GM18519 (cell line): ENCODE data around the gene GRB10.

ENCODE experiments used
- ATAC-seq: cut with Tn5 transposase; IDR thresholded peaks from one replicate; pipeline ENCODE4 v1.9.1; 2021; ENCODE audit warnings: mild to moderate bottlenecking, moderate library complexity; ENCODE audit not compliant: unreplicated experiment, low FRiP score

Gene GRB10

DNA sequence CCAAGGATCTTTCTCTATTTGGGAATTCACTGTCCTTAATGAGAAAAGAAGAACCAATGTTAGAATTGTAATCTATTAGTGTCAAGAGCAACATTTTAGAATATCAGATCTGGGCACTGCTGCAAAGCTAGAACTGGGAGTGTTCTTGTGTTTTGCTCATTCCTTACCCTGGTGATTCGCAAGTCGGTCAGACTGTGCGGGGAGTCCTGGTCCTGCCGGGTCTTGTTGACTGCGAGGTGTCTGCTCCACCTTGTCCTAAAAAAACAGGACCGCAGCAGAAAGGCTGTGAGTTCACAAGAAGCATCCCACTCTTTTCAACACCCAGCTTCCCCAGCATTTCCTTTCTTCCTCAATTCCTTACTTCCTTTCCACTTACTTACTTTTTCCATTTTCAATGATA is 79.0 kb downstream of the GRB10 start:
- ATAC-seq = no peak

DNA sequence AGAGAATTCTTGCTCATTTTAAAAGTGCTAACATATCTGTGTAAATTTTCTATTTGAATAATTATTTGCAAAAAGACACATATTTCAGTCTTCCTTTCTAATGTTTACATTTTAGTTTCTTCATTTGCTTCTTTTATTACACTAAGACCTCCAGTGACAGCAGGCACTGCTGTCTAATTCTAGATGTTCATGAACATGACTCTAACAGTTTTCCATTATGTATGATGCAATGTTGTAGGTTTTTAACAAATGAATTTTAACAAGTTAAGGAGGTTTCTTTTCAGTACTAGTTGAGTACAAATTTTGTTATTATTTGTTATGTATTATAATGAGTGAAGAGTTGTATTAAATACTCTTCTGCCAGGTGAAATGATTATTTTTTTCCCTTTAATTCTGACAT is 83.6 kb downstream of the GRB10 start:
- ATAC-seq = no peak

- no peak for ATAC-seq
Observed at GRCh38 chr7:50697748-50698147, 84.9 kb downstream of the GRB10 start.

DNA sequence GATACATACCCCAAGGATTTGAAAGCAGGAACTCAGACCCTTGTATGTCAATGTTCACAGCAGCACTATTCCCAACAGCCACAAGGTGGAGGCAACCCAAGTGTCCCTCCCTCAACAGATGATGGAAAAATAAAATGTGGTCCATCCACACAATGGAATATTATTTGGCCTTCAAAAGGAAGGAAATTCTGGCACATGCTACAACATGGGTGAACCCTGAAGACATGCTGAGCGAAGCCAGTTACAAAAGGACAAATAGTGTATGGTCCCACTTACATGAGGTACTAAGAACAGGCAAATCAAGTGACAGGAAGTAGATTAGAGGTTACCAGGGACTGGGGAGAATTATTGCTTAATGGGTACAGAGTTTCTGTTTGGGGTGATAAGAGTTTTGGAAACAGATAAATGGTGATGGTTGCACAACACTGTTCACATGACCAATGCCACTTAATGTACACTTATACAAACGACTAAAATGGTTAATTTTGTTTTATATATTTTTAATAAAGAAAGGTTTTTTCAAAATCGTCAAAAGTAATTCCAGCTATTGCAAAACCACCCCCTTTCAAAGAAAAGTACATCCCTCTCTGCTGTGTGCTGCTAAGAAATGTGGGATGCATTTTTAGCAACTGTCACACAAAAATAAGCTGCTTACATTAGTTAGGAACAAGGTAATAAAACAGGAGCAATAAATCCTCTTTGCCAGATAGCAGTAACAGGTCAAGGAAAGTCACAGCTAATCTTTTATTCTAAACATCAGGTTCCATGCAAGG is 85.7 kb downstream of the GRB10 start:
- ATAC-seq = no peak

- ATAC-seq = no peak
Observed at GRCh38 chr7:50695026-50695425, 87.7 kb downstream of the GRB10 start.

DNA sequence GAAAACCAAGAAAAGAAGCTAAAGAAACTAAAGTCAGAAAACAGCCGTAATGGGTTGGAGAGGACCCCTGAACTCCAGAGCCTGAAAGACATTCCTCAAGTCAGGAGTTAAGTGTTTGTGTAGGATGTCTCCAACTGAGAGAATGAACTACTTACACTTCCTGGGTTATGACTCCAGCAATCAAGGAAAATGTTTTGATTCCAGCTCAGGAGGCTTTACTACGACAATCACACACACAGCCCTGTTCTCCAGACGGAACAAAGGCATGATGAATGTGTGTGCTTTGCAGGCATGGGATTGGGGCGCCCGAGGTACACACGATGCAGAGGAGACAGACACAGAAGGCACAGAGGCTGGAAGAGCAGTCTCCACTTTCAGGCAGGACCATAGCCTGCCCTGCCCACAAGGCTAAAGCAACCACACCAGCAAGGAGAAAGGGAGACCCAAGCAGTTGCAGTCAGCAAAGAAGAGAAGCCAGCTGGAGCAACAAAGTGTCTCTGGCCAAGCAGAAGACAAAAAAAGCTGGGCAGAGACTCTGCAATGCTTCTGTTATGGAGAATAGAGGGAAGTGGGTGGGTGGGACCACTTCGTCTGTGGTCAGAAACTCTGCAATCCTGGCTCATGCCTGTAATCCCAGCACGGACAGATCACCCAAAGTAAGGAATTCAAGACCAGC is 89.1 kb downstream of the GRB10 start:
- ATAC-seq = no peak

DNA sequence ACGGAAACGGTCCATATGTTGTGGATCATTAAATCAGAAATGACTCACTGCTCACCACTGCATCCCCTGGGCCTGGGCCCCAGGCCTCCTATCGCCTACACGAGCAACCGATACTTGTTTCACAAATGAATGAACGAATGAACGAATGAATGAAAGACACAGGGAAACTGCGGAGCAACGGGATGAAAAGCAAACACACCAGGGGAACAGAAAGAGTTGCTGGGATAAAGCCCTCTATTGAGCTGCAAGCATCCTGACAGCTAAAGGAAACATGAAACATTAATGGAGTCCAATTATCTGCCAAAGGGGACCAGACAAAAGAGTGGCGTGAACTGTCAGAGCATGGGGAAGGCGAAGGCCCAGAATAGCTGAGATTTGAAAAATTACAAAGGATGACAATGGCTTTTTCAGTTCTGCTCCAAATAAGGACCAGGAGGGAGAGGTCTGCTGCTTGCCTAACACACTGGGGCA is 92.1 kb downstream of the GRB10 start:
- ATAC-seq = no peak

DNA sequence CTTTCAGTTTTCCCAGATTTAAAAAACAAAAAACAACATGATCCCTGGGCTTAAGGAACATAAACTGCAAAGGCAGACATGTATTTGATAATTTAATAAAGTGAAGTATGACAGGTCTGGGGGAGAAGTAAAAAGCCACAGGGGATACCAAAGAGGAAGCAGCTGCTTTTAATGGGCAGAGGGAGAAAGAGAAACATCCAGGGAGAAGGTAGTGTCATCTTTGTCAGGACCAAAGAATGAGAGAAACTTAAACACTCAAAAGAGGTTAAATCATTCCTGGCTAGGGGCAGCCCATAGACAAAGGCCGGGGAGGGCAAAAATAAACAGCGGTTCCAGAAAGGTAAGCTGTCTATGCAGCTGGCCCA is 94.5 kb downstream of the GRB10 start:
- no peak for ATAC-seq

- no peak for ATAC-seq
Observed at GRCh38 chr7:50687575-50688225, 95.0 kb downstream of the GRB10 start.

GRCh38 chr7:50687096-50687495 is 95.6 kb downstream of the GRB10 start:
- ATAC-seq = no peak

- ATAC-seq = no peak
Observed at GRCh38 chr7:50685135-50686065, 97.3 kb downstream of the GRB10 start.

DNA sequence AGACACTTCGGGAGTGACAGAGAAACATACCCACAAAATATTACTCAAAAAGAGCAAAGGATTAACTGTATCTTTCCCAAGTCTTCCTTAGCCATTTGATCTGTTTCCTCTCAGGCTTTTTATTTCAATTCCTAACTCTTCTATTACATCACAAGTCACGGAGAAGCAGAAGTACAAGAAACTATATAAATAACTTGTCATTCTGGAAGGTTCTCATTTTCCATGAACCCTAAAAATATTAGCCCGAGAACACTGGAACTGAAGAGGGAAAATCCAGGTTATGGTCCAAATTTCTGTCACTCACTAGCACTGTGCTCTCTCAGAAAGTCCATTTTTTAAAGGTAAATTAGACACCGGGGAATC is 98.0 kb downstream of the GRB10 start:
- no peak for ATAC-seq

DNA sequence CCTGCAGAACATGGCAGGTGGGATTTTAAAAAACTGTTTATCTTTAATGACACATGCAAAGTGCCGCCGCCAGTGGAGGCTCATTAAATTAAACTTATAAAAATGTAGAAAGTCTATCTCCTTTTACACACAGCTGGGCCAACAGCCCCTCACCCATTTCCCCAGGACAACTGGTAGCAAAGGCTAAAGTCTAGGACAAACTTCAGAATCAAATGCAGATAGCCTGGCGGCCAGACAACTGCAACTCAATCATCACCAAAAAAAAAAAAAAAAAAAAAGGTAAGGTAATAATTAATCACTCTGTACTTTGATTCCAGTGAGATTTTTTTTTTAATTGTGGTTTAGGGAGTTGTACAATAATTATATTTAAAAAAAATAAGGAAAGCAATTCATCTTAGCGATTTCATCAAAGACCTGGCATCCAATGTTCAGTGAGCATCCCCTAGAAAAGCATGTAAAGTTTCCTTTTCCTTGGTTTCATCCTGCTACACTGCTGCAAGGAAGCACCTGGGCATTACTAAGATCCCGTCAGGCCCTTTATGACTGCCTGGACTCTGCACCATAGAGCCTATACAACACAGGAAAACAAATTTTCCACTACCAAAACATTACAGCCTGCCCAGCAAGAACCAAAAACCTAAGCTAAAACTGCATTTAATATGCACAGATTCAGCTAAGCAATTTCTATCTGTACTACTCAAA is 98.5 kb downstream of the GRB10 start:
- ATAC-seq = no peak

DNA sequence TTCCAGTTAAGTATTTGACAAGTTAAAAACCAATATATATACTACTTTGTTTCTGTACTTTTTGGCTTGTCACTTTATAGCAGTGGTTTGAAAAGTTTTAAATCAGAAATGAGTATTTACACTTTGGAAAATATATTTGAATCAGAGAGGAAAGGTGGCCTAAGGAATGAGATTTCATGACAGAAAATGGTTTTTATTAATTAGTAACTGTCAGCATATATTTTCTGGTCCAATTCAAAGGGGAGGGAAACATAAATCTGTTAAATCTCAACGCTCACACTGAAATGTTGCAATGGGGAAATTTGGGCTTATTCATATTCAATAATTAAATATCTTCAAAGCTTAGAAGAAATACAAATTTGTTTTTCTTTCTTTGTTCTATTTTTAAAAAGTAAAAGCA is 100.1 kb downstream of the GRB10 start:
- ATAC-seq = no peak

DNA sequence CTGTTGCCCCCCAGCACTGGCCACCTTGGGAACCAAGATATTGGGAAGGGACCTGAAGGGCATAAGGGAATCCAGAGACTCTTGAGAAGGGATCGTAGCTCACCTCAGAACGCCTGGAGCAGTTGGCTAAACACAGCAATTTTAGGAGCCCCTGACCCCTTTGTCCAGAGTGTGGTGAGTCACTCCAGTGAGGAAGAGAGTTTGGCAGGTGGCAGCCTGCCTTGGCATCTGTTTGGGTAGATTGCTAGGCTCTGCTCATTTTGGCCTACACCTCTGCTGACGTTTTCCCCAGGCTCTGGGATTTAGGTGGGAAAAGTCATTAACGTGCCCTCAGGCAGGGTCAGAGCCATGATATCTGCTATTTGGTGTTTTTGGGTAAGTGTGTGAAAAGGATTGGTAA is 100.6 kb downstream of the GRB10 start:
- no peak for ATAC-seq

- no peak for ATAC-seq
Observed at GRCh38 chr7:50681432-50682045, 101.2 kb downstream of the GRB10 start.

- ATAC-seq = no peak
Observed at GRCh38 chr7:50679218-50680007, 103.3 kb downstream of the GRB10 start.

DNA sequence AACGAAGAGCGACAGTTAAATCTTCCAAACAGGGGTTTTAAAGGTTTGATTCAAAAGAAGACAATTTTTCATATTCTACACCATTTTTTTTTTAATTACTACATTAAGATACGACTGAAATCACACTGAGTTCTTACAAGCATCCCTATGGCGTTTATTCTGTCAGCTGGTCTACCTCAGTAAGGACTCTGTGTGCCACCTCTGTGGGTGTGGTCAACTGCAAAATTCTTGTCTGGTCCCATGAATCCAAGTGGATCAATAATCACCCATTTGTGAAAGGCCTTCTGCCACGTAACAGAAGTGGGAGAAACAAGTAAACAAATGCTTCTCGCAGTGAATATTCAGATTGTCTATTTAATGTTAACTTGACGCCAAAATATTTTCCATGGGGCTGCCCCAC is 104.1 kb downstream of the GRB10 start:
- no peak for ATAC-seq

DNA sequence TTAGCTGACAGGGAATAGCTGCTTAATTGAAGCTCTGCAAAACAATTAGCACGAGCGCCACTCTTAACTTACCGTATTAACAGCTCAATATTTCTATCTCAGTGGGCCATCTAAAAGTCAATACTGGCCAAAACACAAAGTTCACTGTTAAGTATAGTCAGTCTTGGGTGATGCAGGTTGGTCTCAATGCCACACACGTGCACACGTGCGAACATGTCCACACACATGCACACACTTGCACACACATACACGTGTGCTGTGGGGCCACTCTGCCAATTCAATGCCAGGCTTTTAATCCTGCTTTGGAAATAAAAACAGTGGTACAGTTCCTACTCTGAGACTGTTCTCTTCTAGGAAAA is 105.1 kb downstream of the GRB10 start:
- no peak for ATAC-seq
